Stimulated activated CD8-positive, alpha-beta memory T cell treated with anti-CD3 and anti-CD28 coated beads, Interleukin-15, amount 100 ng/mL, for 24 hours (primary cell): Measurements from ENCODE around the gene KREMEN1.
"Not testable (repeated sequence)": the region's sequence is repeated elsewhere in the genome, so short reads cannot be mapped to it uniquely, and the experiment has no call there.

ENCODE experiments used
- DNase-seq: peaks from one replicate; pipeline ENCODE4 v3.0.0-alpha.2; 2020; ENCODE audit warnings: low read depth

KREMEN1 gene

DNA sequence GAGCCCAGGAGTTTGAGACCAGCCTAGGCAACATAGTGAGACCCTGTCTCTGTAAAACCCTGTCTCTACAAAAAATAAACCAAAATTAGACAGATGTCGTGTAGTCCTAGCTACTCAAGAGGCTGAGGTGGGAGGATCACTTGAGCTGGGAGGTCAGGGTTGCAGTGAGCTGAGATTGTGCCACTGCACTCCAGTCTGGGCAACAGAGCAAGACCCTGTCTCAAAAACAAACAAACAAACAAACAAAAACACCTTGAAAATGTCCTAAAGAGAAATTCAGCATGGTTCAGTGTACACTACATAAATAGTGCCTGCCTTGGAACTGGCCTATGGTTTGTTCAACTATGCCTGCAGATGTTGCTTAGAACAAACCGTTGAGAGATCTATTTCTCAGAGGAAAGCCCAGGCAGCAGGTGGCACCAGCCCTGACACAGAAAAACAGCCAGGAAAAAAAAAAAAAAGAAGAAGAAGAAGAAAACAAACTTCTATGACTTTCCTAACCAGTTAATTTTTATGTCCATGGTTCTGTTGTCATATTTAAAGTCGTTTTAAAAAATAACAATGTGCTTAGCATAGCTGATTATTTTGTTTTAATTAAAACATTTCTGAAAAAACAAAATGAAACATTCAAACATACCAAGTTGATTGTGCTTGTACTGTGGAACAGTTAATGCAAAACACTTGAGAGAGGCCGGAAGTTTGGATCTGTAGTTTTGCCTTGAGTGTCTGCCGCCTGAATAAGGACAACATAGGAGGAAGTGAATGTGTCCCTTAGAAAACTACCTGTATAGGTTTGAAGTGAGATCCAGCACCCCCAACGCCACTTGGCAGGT lies 5.4 kb downstream of the KREMEN1 start:
- no peak for DNase-seq

DNA sequence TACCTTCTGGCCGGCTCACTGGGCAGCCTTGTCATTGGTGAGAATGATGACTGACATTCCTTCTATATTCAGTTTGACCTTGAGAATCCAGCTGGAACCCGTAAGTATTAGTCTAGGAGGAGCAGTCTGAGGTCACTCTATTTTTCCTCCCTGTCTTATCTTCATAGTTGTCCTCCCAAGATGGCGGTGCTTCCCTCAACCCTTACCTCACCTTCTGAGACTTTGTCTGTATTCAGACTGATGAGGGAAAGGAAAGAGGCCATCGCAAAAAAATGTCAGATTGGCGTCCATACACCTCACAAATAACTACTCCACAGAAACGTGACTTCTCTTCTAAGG lies 6.0 kb downstream of the KREMEN1 start:
- DNase-seq = no peak

DNA sequence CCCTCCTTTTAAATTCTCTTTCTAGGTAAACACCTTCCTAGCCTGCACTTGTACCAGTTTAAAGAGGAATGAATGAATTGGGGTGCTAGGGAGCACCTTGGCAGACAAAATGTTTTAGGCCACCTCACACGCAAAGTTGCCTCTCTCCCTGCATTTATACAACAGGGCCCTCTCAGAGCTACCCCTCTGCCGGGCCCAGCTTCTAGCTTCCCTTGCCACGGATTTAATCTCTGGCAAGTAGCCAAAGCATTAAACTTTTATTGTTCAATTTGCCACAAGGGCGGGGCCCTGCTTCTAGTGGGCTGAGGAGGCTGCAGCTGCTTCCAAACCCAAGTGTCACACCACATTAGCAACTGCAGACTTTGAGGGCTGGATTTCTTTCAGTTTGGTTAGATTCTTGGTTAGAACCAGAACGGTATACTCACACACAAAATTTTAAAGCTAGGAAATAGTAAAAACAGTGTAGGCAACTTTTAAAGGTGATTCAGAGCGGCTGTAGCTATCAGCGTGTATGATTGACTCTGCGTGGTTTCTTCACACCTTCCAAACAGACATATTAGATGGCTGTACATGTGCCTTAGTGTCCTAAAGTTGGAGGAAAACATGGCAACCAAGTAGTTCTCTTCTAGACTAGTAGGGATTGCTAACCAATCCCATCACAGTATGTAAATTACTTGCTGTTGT lies 6.5 kb downstream of the KREMEN1 start:
- DNase-seq = no peak

DNA sequence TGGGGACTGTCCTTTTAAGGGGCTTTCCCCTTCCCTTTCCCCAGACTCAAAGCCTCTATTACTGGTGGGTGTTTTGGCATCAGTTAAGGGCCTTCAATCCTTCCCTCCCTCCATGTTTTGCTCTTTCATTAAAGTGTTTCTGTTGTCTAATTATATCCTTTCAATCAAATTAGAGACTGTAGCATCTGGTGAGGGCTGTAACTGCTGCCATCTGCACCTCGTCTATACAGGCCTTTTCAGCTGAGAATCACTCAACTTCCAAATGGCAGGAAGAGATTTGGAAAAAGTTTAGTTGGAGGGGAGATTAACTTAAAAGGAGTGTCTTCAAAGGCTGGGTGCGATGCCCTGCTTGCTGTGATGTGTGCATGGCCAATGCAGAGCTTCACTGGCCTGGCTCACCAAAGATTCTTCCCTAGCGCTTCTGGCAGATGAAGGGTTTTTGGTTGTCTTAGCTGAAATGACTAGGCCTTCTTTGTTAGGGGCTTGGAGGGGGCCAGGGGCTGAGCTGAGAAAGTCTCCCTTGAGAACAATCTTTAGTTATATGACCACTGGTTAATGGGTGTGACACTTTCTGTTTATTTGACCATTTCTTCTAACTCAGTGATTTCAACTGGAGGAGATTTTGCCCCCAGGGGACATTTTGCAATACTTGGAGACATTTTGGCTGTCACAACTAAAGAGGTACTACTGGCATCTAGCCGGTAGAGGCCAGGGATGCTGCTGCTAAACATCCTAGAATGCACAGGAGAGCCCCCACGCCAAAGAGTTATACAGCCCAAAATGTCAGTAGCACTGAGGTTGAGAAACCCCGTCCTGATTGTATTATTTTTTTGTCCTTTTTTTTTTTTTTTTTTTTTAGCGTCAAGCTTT lies 7.5 kb downstream of the KREMEN1 start:
- no peak for DNase-seq

DNA sequence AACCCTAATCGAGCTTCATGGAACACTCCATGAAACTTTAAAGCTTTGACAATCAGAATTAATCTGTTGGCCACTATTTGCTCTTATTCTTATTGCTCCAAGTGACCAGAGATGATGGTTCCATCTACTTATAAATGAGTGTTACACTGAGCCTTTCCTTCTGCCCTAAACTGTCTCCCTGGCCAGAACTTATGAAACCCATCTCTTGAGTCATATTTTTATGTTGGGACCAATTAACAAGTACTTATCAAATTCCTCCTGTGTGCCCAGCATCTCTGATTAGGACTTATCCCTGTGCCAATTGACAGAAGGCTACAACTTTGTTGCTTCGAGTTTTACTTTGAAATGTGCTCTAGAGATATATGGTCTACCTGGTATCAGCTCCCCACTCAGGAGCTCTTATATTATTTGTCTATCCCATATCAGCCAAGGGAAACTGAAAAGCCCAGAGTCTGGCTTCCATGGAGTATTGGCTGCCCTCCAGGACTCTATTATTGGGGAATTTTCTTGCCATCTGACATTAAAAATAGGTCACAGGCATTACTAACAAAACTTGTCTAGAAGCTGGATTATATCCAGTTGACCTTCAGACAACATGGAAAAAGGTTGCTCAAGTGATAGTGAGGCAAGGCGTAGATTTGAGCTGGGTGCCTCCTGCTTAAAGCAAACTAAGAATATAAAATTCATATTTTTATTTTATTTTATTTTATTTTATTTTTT lies 8.8 kb downstream of the KREMEN1 start:
- DNase-seq = no peak

DNA sequence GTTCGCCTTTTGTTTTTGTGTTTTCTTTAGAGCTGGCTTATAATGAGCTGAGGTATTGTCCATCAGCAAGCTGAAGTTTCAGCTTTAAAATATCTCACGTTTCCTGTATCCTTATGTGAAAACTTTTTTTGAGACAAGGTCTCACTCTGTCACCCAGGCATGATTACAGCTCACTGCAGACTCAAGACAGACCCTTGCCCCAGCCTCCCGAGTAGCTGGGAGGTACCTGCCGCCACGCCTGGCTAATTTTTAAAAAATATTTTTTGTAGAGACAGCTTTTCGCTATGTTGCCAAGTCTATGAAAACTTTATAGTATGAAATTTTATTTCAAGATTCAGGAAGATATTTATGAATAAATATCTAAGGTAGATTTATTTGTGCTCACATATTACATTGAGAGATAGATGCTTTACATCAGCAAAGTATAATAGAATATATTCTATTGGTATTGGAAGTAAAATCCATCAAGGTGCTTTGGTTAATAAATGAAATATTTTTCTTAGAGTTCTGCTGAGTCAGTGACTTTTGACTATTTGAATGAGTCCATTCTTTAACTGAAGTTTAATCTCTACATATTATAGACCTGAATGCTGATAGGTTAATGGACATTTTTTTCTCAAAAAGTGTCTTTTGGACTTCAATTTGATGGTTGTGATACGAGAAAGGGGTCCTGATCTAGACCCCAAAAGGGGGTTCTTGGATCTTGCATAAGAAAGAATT lies 10.2 kb downstream of the KREMEN1 start:
- DNase-seq = no peak

DNA sequence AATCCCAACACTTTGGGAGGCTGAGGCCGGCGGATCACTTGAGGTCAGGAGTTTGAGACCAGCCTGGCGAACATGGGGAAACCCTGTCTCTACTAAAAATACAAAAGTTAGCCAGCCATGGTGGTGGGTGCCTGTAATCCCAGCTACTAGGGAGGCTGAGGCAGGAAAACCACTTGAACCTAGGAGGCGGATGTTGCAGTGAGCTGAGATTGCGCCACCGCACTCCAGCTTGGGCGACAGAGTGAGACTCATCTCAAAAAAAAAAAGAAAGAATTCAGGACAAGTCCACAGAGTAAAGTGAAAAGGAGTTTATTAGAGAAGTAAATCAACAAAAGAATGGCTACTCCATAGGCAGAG lies 10.7 kb downstream of the KREMEN1 start:
- DNase-seq = not testable (repeated sequence)

DNA sequence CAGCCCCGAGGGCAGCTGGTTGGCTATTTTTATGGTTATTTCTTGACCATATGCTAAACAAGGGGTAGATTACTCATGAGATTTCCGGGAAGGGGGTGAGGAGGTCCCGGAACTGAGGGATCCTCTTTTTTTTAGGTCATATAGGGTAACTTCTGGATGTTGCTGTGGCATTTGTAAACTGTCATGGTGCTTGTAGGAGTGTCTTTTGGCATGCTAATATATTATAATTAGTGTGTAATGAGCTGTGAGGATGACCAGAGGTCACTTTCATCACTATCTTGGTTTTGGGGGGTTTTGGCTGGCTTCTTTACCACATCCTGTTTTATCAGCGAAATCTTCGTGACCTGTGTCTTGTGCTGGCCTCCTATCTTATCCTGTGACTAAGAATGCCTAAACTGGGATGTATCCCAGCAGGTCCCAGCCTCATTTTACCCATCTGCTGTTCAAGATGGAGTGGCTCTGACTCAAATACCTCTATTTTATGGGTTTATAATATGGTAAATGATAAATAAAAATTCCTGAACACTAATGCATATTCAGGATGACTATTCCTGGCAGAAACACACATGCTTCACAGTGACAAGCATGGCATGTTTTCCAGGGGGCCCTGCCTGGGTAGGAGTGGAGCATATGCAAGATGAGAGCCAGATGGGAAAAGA lies 11.2 kb downstream of the KREMEN1 start:
- DNase-seq = no peak

DNA sequence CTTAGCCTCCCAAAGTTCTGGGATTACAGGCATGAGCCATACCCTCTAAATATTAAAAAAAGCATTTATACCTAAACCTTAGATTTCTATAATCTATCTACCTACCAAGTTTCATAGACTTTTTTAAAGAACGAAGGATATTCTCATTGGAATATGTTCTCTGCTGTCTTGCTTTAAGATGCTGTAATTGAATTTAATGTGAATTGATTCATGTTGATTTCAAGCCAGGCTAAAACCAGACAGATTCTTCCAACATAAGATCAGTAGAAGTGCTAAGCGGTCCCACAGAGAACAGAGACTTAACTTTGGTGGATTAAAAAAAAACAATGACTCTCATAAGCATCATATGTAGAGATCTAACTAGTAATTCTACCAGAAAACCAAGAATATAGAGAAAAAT lies 14.2 kb downstream of the KREMEN1 start:
- no peak for DNase-seq

DNA sequence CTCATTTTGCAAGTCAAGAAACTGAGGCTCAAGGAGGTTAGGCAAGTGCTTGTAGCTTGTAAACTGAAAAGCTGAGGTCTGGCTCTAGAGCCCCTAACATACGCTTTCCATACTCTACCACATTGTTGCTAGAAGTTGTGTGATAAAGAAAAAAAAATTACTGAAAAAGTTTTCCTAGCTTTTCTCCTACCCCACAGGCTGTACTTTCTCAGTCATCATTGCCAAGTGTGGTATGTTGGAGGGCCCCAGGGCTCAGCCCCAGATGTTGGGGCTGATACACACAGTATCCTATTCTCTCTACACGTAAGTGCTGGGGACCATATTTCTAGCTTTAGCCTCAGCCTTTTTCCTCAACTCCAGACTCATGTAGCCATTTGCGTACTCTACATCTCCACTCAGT lies 16.0 kb downstream of the KREMEN1 start:
- DNase-seq = no peak

DNA sequence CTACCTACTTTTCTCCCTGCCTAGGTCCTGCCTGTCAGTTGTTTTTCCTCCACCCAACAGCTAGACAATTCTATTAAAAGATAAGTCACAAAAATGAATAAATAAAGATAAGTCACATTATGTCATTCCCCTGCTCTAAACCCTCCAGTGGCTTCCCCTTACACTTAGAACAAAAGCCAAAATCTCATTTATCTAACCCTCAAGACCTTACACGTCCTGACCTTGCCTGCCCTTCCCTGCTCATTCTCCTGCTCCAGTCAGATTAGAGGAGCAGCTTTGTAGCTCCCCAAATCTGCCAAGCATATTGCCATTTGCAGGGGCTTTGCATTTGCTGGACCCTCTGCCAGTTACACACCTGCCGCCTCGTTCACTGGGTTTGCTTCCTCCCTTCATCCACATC lies 16.7 kb downstream of the KREMEN1 start:
- DNase-seq = no peak

DNA sequence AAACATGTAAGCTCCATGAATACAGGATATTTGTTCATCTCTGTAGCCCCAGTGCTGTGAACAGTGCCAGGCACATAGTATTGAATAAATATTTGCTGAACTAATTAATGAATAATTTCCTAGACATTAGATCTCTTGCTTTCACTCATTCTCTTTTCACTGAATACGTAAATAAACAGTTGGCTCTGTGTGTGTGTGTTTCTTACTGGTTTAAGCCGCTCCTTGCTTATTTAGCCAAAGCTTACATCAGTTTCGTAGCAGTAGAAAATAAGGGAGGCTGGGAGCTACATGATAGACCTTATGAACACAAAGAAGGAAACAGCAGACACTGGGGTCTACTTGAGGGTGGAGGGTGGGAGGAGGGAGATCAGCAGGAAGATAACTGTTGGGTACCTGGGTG lies 17.2 kb downstream of the KREMEN1 start:
- no peak for DNase-seq

DNA sequence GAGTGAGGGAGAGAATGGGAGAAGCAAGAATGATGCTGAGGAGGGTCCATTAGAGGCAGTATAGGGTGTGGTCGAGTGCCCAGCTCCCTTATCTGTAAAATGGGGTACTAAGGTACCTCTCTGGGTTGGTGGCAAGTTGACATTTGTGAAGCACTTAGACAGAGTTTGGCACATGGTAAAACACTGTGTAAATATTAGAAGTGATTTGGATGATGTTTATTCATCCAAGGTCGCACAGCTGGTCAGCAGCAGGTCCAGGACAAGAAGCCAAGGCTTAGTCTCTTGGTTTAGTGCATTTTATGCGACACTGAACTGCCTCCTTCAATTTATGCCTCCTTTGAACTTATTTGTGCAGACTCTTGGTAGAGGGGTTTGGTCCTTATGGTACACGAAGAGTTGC lies 19.4 kb downstream of the KREMEN1 start:
- DNase-seq = no peak

DNA sequence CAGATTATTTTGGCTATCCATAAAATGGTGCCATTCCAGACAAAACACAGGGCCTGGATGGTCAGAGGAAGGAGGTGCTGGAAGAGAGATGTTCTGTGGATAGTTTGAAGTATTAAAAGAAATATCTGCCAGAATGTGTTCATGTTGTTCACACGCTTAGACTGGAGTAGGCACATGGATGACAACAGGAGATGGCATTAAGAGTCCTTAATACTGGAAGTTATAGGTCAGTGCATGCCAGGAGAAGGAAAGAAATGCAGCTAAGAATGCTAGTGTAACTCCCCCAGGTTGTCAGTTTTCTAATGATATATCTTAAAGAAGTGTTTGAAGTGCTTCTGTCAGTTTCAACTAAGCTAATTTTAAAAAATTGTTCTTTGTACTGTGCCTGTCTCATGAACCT lies 20.2 kb downstream of the KREMEN1 start:
- no peak for DNase-seq

DNA sequence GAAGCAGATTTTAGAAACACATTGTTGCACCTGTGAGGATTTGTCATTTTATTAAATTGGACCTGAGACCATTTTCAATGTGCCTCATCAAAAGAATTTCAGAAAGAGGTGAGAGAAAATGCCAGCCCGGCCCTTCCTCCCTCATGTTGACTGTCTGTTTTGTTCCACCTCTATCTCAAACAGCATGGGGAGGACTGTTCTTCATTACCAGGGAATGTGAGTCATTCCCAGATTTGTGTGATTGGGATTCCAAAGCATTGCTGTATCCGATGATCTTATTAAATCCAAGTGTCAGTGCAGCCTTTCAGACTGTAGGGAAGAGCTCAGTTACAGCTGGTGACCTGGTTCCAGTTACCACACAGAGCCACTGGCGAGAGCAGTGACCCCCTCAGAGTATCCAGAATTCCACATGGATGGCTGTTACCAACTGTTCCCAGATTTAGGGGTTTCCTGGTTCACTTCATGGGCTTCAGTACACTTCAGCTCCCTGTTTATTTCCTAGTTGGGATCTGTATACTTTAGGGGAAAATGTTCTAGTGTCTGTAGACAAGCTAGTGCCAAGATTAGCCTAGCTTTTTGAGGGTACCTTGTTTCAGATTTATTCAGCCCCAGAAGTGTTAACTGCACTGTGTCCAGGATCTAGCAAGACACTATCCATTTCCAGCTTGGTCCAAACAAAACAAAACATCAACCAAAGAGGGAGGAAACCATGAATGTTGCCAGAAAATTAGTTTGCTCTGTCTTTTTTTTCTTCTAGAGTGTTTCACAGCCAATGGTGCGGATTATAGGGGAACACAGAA lies 20.9 kb downstream of the KREMEN1 start:
- no peak for DNase-seq

DNA sequence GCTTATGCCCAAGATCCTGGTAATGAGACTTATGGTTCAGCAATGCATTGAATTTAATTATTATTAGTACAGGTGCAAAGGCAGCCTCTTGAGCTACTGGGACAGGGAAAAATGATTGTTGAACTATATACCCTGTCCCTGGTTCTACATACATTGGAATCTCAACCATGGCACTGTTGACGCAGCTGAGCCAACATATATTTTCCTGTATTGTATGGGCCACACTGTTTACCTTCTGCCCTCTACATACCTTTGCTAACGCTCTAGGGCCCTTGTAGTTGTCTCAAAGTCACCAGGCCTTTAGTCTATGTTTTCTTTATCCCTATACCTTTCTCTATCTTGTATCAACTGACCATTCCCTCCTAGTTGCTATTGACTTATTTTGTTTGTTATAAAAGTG lies 22.6 kb downstream of the KREMEN1 start:
- no peak for DNase-seq

DNA sequence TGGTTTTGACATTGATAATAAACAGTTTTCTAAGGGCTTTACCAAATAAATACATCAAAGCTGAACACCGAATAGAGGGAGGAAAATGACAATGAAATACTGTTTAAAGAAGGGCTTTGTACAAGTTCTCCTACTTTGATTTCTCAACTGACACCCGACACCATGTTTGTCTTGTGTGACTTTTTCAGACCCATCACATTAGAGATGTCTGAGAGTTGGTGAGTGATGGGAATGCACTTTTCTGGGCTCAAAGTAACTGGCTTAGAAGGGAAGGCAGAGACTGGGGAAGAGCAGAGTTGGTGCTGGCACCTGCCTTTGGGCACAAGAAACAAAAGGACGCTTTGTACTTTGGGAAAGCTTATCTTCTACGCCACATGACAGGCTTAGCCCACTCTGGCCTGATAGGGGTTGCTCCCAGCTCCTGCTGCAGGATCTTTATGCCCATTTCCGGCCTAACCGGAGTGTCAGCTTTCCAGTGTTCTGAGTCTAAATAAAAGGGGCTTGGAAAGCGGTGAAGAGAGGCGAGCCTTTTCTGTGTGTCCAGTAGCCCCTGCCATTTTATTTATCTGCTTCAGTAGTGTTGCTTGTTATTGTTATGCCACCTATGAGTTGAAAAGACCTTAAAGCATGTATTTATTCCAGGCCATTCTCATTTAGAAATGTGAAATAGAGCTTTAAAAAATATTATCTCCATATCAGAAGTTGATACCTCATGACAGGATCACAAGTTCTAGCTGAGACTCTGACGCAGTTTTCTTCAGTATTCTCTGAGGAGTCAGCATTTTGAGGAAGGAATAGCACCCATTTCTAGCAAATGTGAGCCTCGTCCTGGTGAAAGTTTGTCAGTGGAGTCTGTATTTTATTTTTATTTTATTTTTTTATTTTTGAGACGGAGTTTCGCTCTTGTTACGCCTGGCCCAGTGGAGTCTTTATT lies 24.2 kb downstream of the KREMEN1 start:
- no peak for DNase-seq

DNA sequence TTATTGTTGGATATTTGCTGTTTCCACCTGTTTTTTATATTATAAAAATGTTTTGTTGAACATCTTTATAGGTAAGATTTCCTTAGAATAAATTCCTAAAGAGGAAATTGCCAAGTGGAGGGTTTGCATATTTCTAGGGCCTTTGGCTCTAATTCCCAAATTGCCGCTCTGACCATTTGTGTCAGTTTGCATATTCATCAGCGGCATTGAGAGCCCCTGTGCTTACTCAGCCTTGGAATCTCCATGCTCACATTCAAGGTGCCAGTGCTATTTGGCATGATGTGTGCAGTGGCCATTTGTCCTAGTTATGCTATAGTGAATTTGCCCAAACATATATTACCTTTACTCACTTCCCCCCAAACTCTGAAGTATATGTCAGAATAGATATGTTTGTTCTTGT lies 25.5 kb downstream of the KREMEN1 start:
- no peak for DNase-seq

DNA sequence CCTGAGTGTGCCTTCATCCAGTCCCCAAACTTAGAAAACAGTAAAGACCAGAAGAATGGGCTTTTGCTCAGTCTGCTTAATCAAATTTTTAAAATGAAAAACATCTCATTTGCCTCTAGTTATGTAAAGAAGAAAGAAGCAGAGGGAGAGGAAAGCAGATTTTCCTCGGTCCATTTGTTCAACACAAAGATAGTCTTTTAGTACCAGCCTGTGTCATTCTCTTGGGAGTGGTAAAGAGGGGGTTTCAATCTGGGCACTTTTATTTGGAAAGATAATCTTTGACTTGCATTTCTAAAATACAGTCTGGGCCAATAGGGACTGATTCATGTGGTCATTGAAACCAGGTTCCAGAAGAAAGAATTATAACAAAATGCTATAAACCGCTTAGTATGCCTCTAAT lies 29.5 kb downstream of the KREMEN1 start:
- no peak for DNase-seq
